D721Med (cell line): ENCODE data around the gene KCNA2.

Experiments
- DNase-seq: peaks from one replicate; pipeline ENCODE4 v3.0.0; 2011; ENCODE audit warnings: low spot score; ENCODE audit not compliant: insufficient read length
- FAIRE-seq: peaks from 2 replicates; lab custom pipeline; 2011; peaks lifted over from hg19 to GRCh38; lab: Jason Lieb, UNC
- CTCF ChIP-seq: IDR thresholded peaks from 2 replicates; pipeline ENCODE4 v1.5.1; 2012; ENCODE audit warnings: mild to moderate bottlenecking, control low read depth; ENCODE audit not compliant: insufficient read depth; ENCODE audit errors: missing control alignments

The KCNA2 gene

GRCh38 chr1:110643879-110644472 lies 37.8 kb upstream of the KCNA2 start:
- DNase-seq (no peak), FAIRE-seq (no peak)
- no peak for TF ChIP-seq CTCF

GRCh38 chr1:110639724-110640386 lies 33.7 kb upstream of the KCNA2 start:
- FAIRE-seq, result no peak
- no peak for TF ChIP-seq CTCF
- no peak for DNase-seq

- no peak for FAIRE-seq
- DNase-seq, result no peak
- TF ChIP-seq CTCF, result no peak
These were observed 32.4 kb upstream of the KCNA2 start for GRCh38 chr1:110638556-110638955.

GRCh38 chr1:110638058-110638457 lies 31.9 kb upstream of the KCNA2 start:
- DNase-seq, result no peak
- TF ChIP-seq CTCF, result no peak
- FAIRE-seq, result no peak

GRCh38 chr1:110637475-110637874 lies 31.3 kb upstream of the KCNA2 start:
- no peak for DNase-seq
- TF ChIP-seq CTCF, result no peak
- no peak for FAIRE-seq

GRCh38 chr1:110636149-110636935 lies 30.2 kb upstream of the KCNA2 start:
- TF ChIP-seq CTCF, result no peak
- DNase-seq, result no peak
- FAIRE-seq, result no peak
